Activated CD4-positive, alpha-beta T cell treated with anti-CD3 and anti-CD28 coated beads for 36 hours (primary cell): ENCODE measurements around the gene ALDH1A3. TPM values are rescaled to one million over a fixed set of nuclear protein-coding genes. Genes with fewer than 3 reads are reported as not detected.
"Not testable (repeated sequence)": the region's sequence is repeated elsewhere in the genome, so short reads cannot be mapped to it uniquely, and the experiment has no call there.

Experiments used
- ATAC-seq: fragments of 200-7000 bp; cut with Tn5 transposase; one replicate; pipeline ENCODE4 v1.10.0; 2021; ENCODE audit warnings: mild to moderate bottlenecking, moderate library complexity
- CTCF ChIA-PET: fragments of 350-600 bp; sonication (Branson Sonifier 250); formaldehyde crosslinking; loops from one replicate; lab custom pipeline; 2021; ENCODE audit warnings: antibody characterized with exemption; lab: Charles Lee
- POLR2A ChIA-PET: fragments of 350-600 bp; sonication (Branson Sonifier 250); formaldehyde crosslinking; loops from one replicate; lab custom pipeline; 2021; ENCODE audit warnings: antibody characterized with exemption, inconsistent platforms; lab: Charles Lee
- DNase-seq: peaks from one replicate; pipeline ENCODE4 v3.0.0-alpha.2; 2020
- H3K27ac Mint-ChIP-seq: one replicate; pipeline ENCODE4 v1.8.0; 2021; ENCODE audit warnings: mixed read lengths
- H3K27me3 Mint-ChIP-seq: one replicate; pipeline ENCODE4 v1.8.0; 2021; ENCODE audit warnings: mixed read lengths
- H3K36me3 Mint-ChIP-seq: one replicate; pipeline ENCODE4 v1.8.0; 2021; ENCODE audit warnings: low read depth, mixed read lengths
- H3K4me1 Mint-ChIP-seq: one replicate; pipeline ENCODE4 v1.8.0; 2021; ENCODE audit warnings: mixed read lengths
- H3K4me3 Mint-ChIP-seq: one replicate; pipeline ENCODE4 v1.8.0; 2021; ENCODE audit warnings: mild to moderate bottlenecking, moderate library complexity, mixed read lengths
- H3K9me3 Mint-ChIP-seq: one replicate; pipeline ENCODE4 v1.8.0; 2021; ENCODE audit warnings: low read depth, mixed read lengths
- intact Hi-C, 2 experiments: fragments of 100-400 bp; cut with DNase I in 1 of 2; cut with micrococcal nuclease in 1 of 2; formaldehyde crosslinking; loops; one replicate each; pipeline versions ENCODE4 v1.14.2 to v1.15.1; 2022 to 2024; cut with DNase I, micrococcal nuclease
- total RNA-seq, 2 experiments: library from RNA; stranded (reverse); gene quantifications; one replicate each; pipeline ENCODE4 v1.2.3, GENCODE V29; 2021

ALDH1A3 gene
- total RNA-seq, 2 experiments from 2014 or later, result not detected

GRCh38 chr15:100844778-100845177 is 34.9 kb upstream of the ALDH1A3 start:
- Mint-ChIP-seq H3K9me3 (no peaks in the 10 kb centered on the region), H3K4me3 (no peak overlapping the region), H3K27me3 (peaks cover 11% of the 10 kb centered on the region), H3K4me1 (peaks cover 5% of the 10 kb centered on the region), H3K27ac (no peak overlapping the region), H3K36me3 (no peaks in the 10 kb centered on the region)
- intact Hi-C loops, result no loop called here
- ChIA-PET POLR2A (no interaction called here), CTCF (interaction anchor here (0.5 kb wide), 1 partner anchor 24 kb away, joined by 4 read pairs; no protein-coding TSS in a partner anchor)
- DNase-seq (no peak), ATAC-seq (no peak)

GRCh38 chr15:100847194-100847593 is 32.4 kb upstream of the ALDH1A3 start:
- no peak overlapping the region for H3K4me3 Mint-ChIP-seq
- ChIA-PET CTCF (no interaction called here), POLR2A (no interaction called here)
- intact Hi-C loops, result no loop called here
- H3K36me3 Mint-ChIP-seq, result no peaks in the 10 kb centered on the region
- DNase-seq (no peak), ATAC-seq (no peak)
- peaks cover 19% of the 10 kb centered on the region for H3K27me3 Mint-ChIP-seq
- H3K4me1 Mint-ChIP-seq, result peaks cover 5% of the 10 kb centered on the region
- no peak overlapping the region for H3K27ac Mint-ChIP-seq
- H3K9me3 Mint-ChIP-seq, result no peaks in the 10 kb centered on the region

- peak; percentile 72 for DNase-seq
- ChIA-PET CTCF (interaction anchor here (1.2 kb wide), 1 partner anchor 16 kb away, joined by 3 read pairs; no protein-coding TSS in a partner anchor), POLR2A (interaction anchor here (0.6 kb wide), 1 partner anchor 399 kb away, joined by 3 read pairs; no protein-coding TSS in a partner anchor)
- H3K36me3 Mint-ChIP-seq, result no peaks in the 10 kb centered on the region
- peaks cover 17% of the 10 kb centered on the region for H3K27me3 Mint-ChIP-seq
- H3K9me3 Mint-ChIP-seq, result no peaks in the 10 kb centered on the region
- ATAC-seq, result peak; percentile 83
- intact Hi-C loops, result loop anchor here in 1 of 2 experiments (1.0 kb wide), 1 partner anchor 508 kb away; the partner anchor contains the start of gene ADAMTS17
- peaks cover 5% of the 10 kb centered on the region for H3K4me1 Mint-ChIP-seq
- peak overlapping the region; percentile 71 for H3K4me3 Mint-ChIP-seq
- H3K27ac Mint-ChIP-seq, result peak overlapping the region; percentile 68
Measured at GRCh38 chr15:100849021-100849854, 30.4 kb upstream of the ALDH1A3 start.

- CTCF ChIA-PET, result no interaction called here
- no peak for DNase-seq
- POLR2A ChIA-PET, result interaction anchor here (0.6 kb wide), 1 partner anchor 399 kb away, joined by 3 read pairs; no protein-coding TSS in a partner anchor
Measured at GRCh38 chr15:100849855-100850218, 29.8 kb upstream of the ALDH1A3 start.

GRCh38 chr15:100851428-100852015 is 28.1 kb upstream of the ALDH1A3 start:
- H3K4me3 Mint-ChIP-seq, H3K36me3 Mint-ChIP-seq, ATAC-seq, intact Hi-C loops, H3K27ac Mint-ChIP-seq, H3K9me3 Mint-ChIP-seq, DNase-seq, H3K4me1 Mint-ChIP-seq: not testable (repeated sequence)
- ChIA-PET POLR2A (interaction anchor here (0.6 kb wide), 1 partner anchor 401 kb away, joined by 3 read pairs; the partner anchor contains the start of gene CHSY1), CTCF (interaction anchor here (0.6 to 0.9 kb wide), 3 partner anchors 21 to 171 kb away, joined by 3 to 4 read pairs (median 4); no protein-coding TSS in a partner anchor)
- H3K27me3 Mint-ChIP-seq, result peaks cover 17% of the 10 kb centered on the region

More at GRCh38 chr15:100849855-100850218, 29.8 kb upstream of the ALDH1A3 start:
- no peak overlapping the region for H3K27ac Mint-ChIP-seq
- H3K4me3 Mint-ChIP-seq, result peak overlapping the region; percentile 71
- intact Hi-C loops, result loop anchor here in 1 of 2 experiments (1.0 kb wide), 1 partner anchor 509 kb away; the partner anchor contains the start of gene ADAMTS17
- peaks cover 17% of the 10 kb centered on the region for H3K27me3 Mint-ChIP-seq
- peaks cover 5% of the 10 kb centered on the region for H3K4me1 Mint-ChIP-seq
- no peak for ATAC-seq
- H3K36me3 Mint-ChIP-seq, result no peaks in the 10 kb centered on the region
- H3K9me3 Mint-ChIP-seq, result no peaks in the 10 kb centered on the region

- Mint-ChIP-seq H3K4me1 (peaks cover 5% of the 10 kb centered on the region), H3K27ac (no peak overlapping the region), H3K9me3 (no peaks in the 10 kb centered on the region), H3K27me3 (peaks cover 13% of the 10 kb centered on the region), H3K4me3 (no peak overlapping the region), H3K36me3 (no peaks in the 10 kb centered on the region)
- CTCF ChIA-PET, result no interaction called here
- POLR2A ChIA-PET, result no interaction called here
- intact Hi-C loops, result no loop called here
- ATAC-seq (no peak), DNase-seq (no peak)
Measured at GRCh38 chr15:100852630-100853029, 27.0 kb upstream of the ALDH1A3 start.

GRCh38 chr15:100853676-100854440 is 25.8 kb upstream of the ALDH1A3 start:
- Mint-ChIP-seq H3K4me1 (peaks cover 5% of the 10 kb centered on the region), H3K9me3 (no peaks in the 10 kb centered on the region), H3K4me3 (no peak overlapping the region), H3K27me3 (peaks cover 12% of the 10 kb centered on the region), H3K36me3 (no peaks in the 10 kb centered on the region), H3K27ac (no peak overlapping the region)
- DNase-seq (no peak), ATAC-seq (no peak)
- POLR2A ChIA-PET, result no interaction called here
- intact Hi-C loops, result no loop called here
- CTCF ChIA-PET, result interaction anchor here (1.1 kb wide), 1 partner anchor 19 kb away, joined by 3 read pairs; no protein-coding TSS in a partner anchor

GRCh38 chr15:100856867-100857266 is 22.8 kb upstream of the ALDH1A3 start:
- Mint-ChIP-seq H3K27ac (no peak overlapping the region), H3K9me3 (no peaks in the 10 kb centered on the region), H3K27me3 (peaks cover 2% of the 10 kb centered on the region), H3K4me3 (no peak overlapping the region), H3K4me1 (no peaks in the 10 kb centered on the region), H3K36me3 (no peaks in the 10 kb centered on the region)
- POLR2A ChIA-PET, result no interaction called here
- CTCF ChIA-PET, result no interaction called here
- ATAC-seq (no peak), DNase-seq (no peak)
- intact Hi-C loops, result no loop called here

GRCh38 chr15:100858294-100858693 is 21.3 kb upstream of the ALDH1A3 start:
- Mint-ChIP-seq H3K27ac (no peak overlapping the region), H3K36me3 (no peaks in the 10 kb centered on the region), H3K27me3 (peaks cover 2% of the 10 kb centered on the region), H3K9me3 (no peaks in the 10 kb centered on the region), H3K4me3 (no peak overlapping the region), H3K4me1 (no peaks in the 10 kb centered on the region)
- ATAC-seq, result no peak
- no peak for DNase-seq
- ChIA-PET CTCF (interaction anchor here (1.1 kb wide), 1 partner anchor 229 kb away, joined by 4 read pairs; no protein-coding TSS in a partner anchor), POLR2A (no interaction called here)
- intact Hi-C loops, result no loop called here

- DNase-seq (no peak), ATAC-seq (no peak)
- ChIA-PET CTCF (interaction anchor here (0.8 to 1.3 kb wide), 2 partner anchors 13 to 1350 kb away, joined by 3 to 5 read pairs; no protein-coding TSS in a partner anchor), POLR2A (no interaction called here)
- Mint-ChIP-seq H3K36me3 (no peaks in the 10 kb centered on the region), H3K27me3 (peaks cover 7% of the 10 kb centered on the region), H3K27ac (no peak overlapping the region), H3K4me1 (no peaks in the 10 kb centered on the region), H3K4me3 (no peak overlapping the region), H3K9me3 (no peaks in the 10 kb centered on the region)
- intact Hi-C loops, result no loop called here
Measured at GRCh38 chr15:100859970-100860828, 19.4 kb upstream of the ALDH1A3 start.
